GM21737 (cell line): ENCODE data around the gene DTX4.
A peak's percentile ranks its signal among the peaks of the same experiment; 100 is the strongest.

ENCODE experiments used
- ATAC-seq: cut with Tn5 transposase; IDR thresholded peaks from one replicate; pipeline ENCODE4 v1.9.1; 2021; ENCODE audit warnings: mild to moderate bottlenecking, moderate library complexity; ENCODE audit not compliant: unreplicated experiment

DTX4 gene

GRCh38 chr11:59216641-59217564 is 45.0 kb downstream of the DTX4 start:
- ATAC-seq, result peak; percentile 82

DNA sequence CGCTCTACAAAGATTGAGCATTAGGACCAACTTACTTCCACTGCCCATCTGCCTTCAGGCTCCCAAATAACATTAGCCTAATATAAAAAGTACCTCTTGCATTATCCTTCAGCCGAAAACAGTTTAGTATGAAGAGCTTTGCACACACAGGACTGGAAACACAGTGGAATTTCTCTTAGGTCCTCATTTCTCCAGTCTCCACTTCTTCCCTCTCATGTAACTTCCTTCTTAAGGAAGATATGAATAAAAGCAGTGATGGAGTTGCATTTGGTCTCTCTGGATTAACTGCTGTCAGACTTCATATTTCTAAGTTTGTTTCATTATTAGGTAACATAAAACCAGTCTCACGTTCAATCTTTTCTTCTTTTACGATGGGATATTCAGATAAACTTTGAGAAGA is 46.4 kb downstream of the DTX4 start:
- ATAC-seq, result no peak

DNA sequence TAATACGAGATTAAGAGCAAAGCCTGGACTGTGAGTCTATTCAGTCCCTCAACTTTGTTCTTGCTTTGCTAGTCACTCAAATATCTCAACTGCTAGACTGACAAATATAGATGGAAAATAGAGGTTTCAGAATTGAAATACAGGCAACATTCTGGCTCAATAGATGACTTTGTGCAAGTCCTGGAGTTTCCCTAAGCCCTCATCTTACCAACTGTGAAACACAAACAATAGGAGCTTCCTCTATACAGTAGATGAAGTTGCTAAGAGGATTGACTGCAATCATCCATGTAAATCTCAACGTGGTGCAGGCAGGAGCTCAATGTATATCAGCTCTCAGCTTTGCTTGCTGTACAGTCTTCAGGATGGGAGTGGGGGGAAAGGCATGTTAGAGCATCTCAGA is 47.0 kb downstream of the DTX4 start:
- no peak for ATAC-seq

GRCh38 chr11:59219836-59220235 is 47.9 kb downstream of the DTX4 start:
- ATAC-seq, result no peak

DNA sequence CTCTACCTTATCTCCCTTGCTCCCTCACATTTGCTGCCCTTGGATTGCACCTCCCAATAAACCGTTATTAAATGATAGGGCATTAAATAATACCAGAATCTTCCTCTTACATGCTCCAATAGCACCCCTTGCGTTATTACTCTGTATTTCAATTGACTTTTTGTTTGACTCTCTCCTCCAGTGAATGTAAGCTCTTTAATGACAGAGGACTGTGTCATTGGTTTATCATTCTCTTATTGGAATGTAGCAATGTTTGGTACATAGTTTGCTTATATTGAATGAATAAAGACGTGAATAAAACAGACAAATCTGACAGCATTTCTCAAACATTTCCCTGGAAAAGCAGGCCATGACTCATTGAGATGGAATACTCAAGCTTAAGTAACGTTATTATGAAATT is 49.5 kb downstream of the DTX4 start:
- ATAC-seq, result no peak

GRCh38 chr11:59222464-59223060 is 50.6 kb downstream of the DTX4 start:
- ATAC-seq, result no peak

- no peak for ATAC-seq
These were observed 51.2 kb downstream of the DTX4 start for GRCh38 chr11:59223177-59223576.

GRCh38 chr11:59223611-59224010 is 51.7 kb downstream of the DTX4 start:
- ATAC-seq, result no peak

- no peak for ATAC-seq
These were observed 52.5 kb downstream of the DTX4 start for GRCh38 chr11:59224351-59224928.

DNA sequence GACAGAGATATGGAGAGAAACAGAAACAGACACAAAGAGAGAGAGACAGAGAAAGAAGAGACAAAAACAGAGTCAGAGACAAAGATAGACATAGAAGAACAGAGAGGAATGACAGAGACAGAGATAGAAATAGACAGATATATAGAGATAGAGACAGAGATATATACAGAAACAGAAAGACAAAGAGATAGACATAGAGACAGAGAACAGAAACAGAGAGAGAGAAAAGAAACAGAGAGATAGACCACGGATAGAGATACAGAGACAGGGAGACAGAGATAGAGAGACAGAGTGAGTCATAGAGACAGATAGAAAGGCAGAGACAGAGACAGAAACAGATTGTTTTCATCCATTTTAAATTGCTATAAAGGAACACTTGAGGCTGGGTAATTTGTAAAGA is 53.1 kb downstream of the DTX4 start:
- ATAC-seq, result no peak

GRCh38 chr11:59226396-59226795 is 54.5 kb downstream of the DTX4 start:
- ATAC-seq, result no peak

- no peak for ATAC-seq
These were observed 68.4 kb downstream of the DTX4 start for GRCh38 chr11:59240322-59240721.

DNA sequence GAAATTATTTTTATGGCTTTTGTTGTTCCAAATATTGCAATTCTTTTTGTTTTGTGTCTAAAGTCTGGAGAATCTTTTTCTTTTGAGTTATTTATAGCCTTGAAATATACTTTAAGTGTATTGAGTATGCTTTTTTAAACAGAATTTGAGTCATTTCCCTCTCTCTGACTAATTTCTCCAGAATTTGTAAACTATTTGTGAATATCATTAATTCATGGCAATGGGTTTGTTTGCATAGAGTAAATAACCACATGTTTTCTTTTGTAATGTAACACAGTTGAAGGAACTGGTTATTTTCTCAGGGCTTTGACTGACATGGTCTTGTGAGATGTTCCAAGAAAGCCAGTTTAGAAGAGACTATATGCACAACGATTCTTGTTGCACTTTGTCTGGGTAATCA is 71.7 kb downstream of the DTX4 start:
- no peak for ATAC-seq

DNA sequence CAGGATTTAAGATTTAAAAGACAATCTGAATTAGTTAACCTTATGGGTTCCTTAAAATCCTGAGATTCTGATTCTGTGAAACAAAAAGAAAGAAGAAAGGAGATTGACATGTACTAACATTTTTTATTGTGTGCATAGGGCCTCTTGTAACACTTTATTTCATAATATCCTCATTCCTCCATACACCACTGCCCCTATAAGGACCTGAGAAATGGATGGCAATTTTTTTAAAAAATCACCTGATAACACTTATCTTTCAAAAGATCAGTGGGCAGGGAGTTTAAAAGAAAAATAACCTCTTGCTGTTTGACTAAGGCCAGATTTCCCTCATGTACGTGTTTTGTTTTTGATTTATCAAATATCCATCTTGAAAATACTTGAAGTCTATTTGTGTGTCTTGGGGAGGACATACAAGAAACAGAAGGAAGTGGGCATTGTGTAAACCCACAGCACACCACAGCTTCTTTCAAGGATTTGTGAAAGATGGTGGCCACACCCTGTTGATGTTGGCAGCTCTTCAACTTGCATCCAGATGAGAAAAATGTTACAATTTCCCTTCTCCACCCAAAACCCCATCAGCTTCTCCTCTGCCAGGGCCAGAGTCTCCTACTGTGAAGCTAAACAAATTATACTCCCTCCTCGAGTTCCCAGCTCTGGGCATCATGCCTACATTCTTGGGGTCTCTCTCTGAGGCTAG is 75.7 kb downstream of the DTX4 start:
- ATAC-seq, result no peak

- no peak for ATAC-seq
These were observed 77.6 kb downstream of the DTX4 start for GRCh38 chr11:59249535-59249934.

- ATAC-seq, result no peak
These were observed 81.1 kb downstream of the DTX4 start for GRCh38 chr11:59253001-59253400.

DNA sequence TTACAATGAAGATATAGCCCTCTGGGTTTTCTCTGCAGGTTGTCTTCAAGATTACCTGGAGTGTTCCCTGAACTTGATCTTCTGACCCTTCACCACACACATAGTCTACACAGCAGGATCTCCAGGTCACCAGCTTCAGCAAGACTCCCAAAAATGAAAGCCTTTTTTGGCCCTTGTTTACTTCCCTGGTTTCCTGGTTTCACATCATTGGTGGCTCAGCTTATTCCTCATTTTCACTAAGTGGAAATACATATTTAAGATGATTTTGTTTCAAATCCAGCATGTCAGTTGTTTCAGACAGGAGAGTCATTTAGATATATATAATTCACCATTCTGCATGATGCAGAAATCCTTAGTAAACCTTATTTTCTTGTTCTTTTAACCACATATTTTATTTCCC is 82.4 kb downstream of the DTX4 start:
- no peak for ATAC-seq

DNA sequence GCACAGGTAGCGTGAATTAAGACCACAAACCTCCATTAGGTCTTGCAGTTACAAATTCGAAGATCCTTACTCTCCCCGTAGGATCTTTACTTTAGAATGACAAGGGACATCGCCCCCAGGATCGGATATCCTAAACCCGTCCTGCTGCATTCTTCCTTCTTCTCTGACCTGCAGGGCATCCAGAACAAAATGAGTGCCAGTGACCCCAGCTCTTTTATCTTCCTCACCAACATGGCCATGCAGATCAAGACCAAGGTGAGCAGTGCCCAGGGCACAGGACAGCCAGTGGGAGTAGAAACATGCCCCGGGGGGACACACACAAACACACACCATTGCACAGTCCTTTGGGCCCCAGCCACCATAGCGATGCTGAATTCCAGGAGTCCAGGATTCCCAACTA is 83.3 kb downstream of the DTX4 start:
- no peak for ATAC-seq
